Activated CD4-positive, alpha-beta T cell treated with anti-CD3 and anti-CD28 coated beads, Interleukin-2, Interleukin-4, amounts not matched to agents 100 ng/mL and 50 ng/mL, durations not matched to agents 16 hours and 8 hours (primary cell): ENCODE measurements around the gene SAMD1.

Experiments
- DNase-seq: peaks from one replicate; pipeline ENCODE4 v3.0.0-alpha.2; 2020; ENCODE audit warnings: low spot score

Gene SAMD1

GRCh38 chr19:14089662-14090508 lies 666 bp downstream of the SAMD1 start:
- no peak for DNase-seq

- DNase-seq, result no peak
These were observed 1.2 kb downstream of the SAMD1 start for GRCh38 chr19:14089412-14089661.

GRCh38 chr19:14088634-14089411 lies 1.7 kb downstream of the SAMD1 start:
- no peak for DNase-seq

- DNase-seq, result no peak
These were observed 4.5 kb downstream of the SAMD1 start for GRCh38 chr19:14086098-14086497.

GRCh38 chr19:14085309-14085995 lies 5.1 kb downstream of the SAMD1 start, which contains the start of gene C19orf67:
TSS of gene C19orf67 (minus strand) at chr19:14085783. CDS start at chr19:14085627, 156 bp downstream.
- no peak for DNase-seq

- no peak for DNase-seq
These were observed 7.9 kb downstream of the SAMD1 start for GRCh38 chr19:14082675-14082960.

- DNase-seq, result no peak
These were observed 8.5 kb downstream of the SAMD1 start for GRCh38 chr19:14081797-14082674.

- DNase-seq, result peak; percentile 100
These were observed 9.4 kb downstream of the SAMD1 start for GRCh38 chr19:14080887-14081796.

- DNase-seq, result no peak
These were observed 12.1 kb downstream of the SAMD1 start for GRCh38 chr19:14078411-14078810.

- no peak for DNase-seq
These were observed 16.4 kb downstream of the SAMD1 start for GRCh38 chr19:14073925-14074838.

- DNase-seq, result peak; percentile 76
These were observed 17.2 kb downstream of the SAMD1 start for GRCh38 chr19:14073261-14073924.

GRCh38 chr19:14072535-14073260 lies 17.9 kb downstream of the SAMD1 start, which contains the start of gene MISP3:
TSS of gene MISP3 (plus strand) at chr19:14072786. CDS start at chr19:14073310, 524 bp downstream.
- DNase-seq, result no peak

GRCh38 chr19:14070268-14071050 lies 20.1 kb downstream of the SAMD1 start:
- DNase-seq, result no peak

- DNase-seq, result no peak
These were observed 24.4 kb downstream of the SAMD1 start for GRCh38 chr19:14066134-14066533.

- DNase-seq, result no peak
These were observed 27.4 kb downstream of the SAMD1 start for GRCh38 chr19:14063105-14063504.

- no peak for DNase-seq
These were observed 28.0 kb downstream of the SAMD1 start for GRCh38 chr19:14062558-14062855.

- no peak for DNase-seq
These were observed 28.6 kb downstream of the SAMD1 start, which contains the start of gene PALM3 for GRCh38 chr19:14061751-14062557. TSS of gene PALM3 (minus strand) at chr19:14062076. CDS start at chr19:14061980, 96 bp downstream.
